ENCODE results near the gene NAA80. TPM values are rescaled to one million over a fixed set of nuclear protein-coding genes. Genes with fewer than 3 reads are reported as not detected.

The NAA80 gene
- total RNA-seq, 1 donor from 2014 or later: 10.9 TPM

- Mint-ChIP-seq H3K27me3 (ENCODE audit: low read depth) (no peaks in the 10 kb centered on the region), H3K4me1 (ENCODE audit: low read depth) (peaks cover 16% of the 10 kb centered on the region), H3K4me3 (ENCODE audit: unreplicated experiment) (peak within 1 kb of the TSS; percentile 75), H3K36me3 (ENCODE audit: low read depth) (peaks cover 5% of the 10 kb centered on the region), H3K9me3 (ENCODE audit: low read depth) (no peaks in the 10 kb centered on the region), H3K27ac (ENCODE audit: unreplicated experiment) (peak within 1 kb of the TSS; percentile 98)
- TF ChIP-seq, protein P1, sequence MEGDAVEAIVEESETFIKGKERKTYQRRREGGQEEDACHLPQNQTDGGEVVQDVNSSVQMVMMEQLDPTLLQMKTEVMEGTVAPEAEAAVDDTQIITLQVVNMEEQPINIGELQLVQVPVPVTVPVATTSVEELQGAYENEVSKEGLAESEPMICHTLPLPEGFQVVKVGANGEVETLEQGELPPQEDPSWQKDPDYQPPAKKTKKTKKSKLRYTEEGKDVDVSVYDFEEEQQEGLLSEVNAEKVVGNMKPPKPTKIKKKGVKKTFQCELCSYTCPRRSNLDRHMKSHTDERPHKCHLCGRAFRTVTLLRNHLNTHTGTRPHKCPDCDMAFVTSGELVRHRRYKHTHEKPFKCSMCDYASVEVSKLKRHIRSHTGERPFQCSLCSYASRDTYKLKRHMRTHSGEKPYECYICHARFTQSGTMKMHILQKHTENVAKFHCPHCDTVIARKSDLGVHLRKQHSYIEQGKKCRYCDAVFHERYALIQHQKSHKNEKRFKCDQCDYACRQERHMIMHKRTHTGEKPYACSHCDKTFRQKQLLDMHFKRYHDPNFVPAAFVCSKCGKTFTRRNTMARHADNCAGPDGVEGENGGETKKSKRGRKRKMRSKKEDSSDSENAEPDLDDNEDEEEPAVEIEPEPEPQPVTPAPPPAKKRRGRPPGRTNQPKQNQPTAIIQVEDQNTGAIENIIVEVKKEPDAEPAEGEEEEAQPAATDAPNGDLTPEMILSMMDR (IDR thresholded peaks at IDR 0.05): peak; percentile 7
- DNase-seq (ENCODE audit: low spot score): peak; percentile 99
Measured at GRCh38 chr3:50292159-50293078, 6.8 kb downstream of the NAA80 start, which contains the start of gene IFRD2. Gene IFRD2 (minus strand): TSS chr3:50292429. CDS start chr3:50292274, 155 bp downstream.

GRCh38 chr3:50290161-50290641 is 9.0 kb downstream of the NAA80 start:
- no peak overlapping the region for H3K4me3 Mint-ChIP-seq (ENCODE audit: unreplicated experiment)

DNA sequence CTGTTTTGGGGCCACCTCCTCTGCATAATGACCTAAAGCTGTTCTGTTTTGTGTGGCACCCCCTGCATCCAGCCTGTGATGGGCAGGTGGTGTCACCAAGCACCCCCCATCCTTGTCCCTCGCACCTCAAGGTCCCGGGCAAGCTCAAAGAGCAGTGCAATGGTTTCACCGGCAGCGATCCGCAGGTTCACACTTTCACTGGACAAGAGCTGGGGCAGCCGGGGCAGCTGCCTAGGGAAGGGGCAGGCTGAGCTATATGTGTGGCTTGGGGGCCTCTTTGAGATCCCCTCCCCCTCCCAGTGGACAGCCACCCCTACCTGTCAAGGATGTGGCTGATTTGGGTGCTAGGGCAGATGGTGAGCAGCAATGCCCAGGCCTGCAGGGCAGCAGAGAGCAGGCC is 10.1 kb downstream of the NAA80 start:
- no peak overlapping the region for H3K27ac Mint-ChIP-seq (ENCODE audit: unreplicated experiment)
- peaks cover 5% of the 10 kb centered on the region for H3K36me3 Mint-ChIP-seq (ENCODE audit: low read depth)
- H3K9me3 Mint-ChIP-seq (ENCODE audit: low read depth): no peaks in the 10 kb centered on the region
- H3K27me3 Mint-ChIP-seq (ENCODE audit: low read depth): no peaks in the 10 kb centered on the region
- TF ChIP-seq, protein P1 (IDR thresholded peaks at IDR 0.05): no peak
- H3K4me1 Mint-ChIP-seq (ENCODE audit: low read depth): peaks cover 16% of the 10 kb centered on the region
- no peak for DNase-seq (ENCODE audit: low spot score)
- no peak overlapping the region for H3K4me3 Mint-ChIP-seq (ENCODE audit: unreplicated experiment)

More at GRCh38 chr3:50290161-50290641, 9.0 kb downstream of the NAA80 start:
- peaks cover 16% of the 10 kb centered on the region for H3K4me1 Mint-ChIP-seq (ENCODE audit: low read depth)
- TF ChIP-seq, protein P1 (IDR thresholded peaks at IDR 0.05): no peak
- peaks cover 5% of the 10 kb centered on the region for H3K36me3 Mint-ChIP-seq (ENCODE audit: low read depth)
- no peak overlapping the region for H3K27ac Mint-ChIP-seq (ENCODE audit: unreplicated experiment)
- H3K9me3 Mint-ChIP-seq (ENCODE audit: low read depth): no peaks in the 10 kb centered on the region
- no peaks in the 10 kb centered on the region for H3K27me3 Mint-ChIP-seq (ENCODE audit: low read depth)
- DNase-seq (ENCODE audit: low spot score): no peak

DNA sequence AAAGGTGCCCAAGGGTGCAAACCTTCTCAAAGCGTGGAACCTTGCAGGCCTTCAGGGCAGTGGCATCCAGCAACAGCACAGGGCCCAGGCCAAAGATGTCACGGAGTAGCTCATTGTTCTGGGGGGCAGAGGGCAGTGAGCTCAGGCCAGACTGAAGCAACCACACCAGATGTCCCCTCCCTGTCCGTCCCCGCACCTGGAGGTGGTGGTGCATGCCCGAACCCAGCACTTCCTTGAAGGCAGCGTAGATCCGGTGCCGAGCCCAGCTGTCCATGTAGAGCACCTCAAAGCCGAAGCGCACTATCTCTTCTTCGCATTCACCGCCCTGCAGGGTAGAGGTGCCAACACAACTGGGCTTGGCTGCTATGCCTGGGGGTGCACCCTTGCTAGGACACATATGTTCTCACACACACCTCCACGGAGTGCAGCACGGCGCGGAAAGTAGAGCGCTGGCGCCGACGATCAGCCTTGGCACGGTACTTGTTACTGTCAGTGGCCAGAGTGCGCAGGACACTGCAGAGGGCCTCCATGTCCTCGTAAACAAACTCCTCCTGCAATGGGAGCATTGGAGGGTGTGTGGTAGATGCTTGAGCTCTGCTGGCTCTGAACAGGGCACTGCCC is 10.7 kb downstream of the NAA80 start:
- Mint-ChIP-seq H3K4me1 (ENCODE audit: low read depth) (peaks cover 16% of the 10 kb centered on the region), H3K27ac (ENCODE audit: unreplicated experiment) (no peak overlapping the region), H3K36me3 (ENCODE audit: low read depth) (peaks cover 5% of the 10 kb centered on the region), H3K27me3 (ENCODE audit: low read depth) (no peaks in the 10 kb centered on the region), H3K9me3 (ENCODE audit: low read depth) (no peaks in the 10 kb centered on the region), H3K4me3 (ENCODE audit: unreplicated experiment) (no peak overlapping the region)
- TF ChIP-seq, protein P1 (IDR thresholded peaks at IDR 0.05): no peak
- DNase-seq (ENCODE audit: low spot score): no peak

GRCh38 chr3:50287262-50287661 is 11.9 kb downstream of the NAA80 start:
- Mint-ChIP-seq H3K4me1 (ENCODE audit: low read depth) (peaks cover 6% of the 10 kb centered on the region), H3K27me3 (ENCODE audit: low read depth) (no peaks in the 10 kb centered on the region), H3K4me3 (ENCODE audit: unreplicated experiment) (no peak overlapping the region), H3K27ac (ENCODE audit: unreplicated experiment) (no peak overlapping the region), H3K9me3 (ENCODE audit: low read depth) (no peaks in the 10 kb centered on the region), H3K36me3 (ENCODE audit: low read depth) (peaks cover 5% of the 10 kb centered on the region)
- TF ChIP-seq, protein P1 (IDR thresholded peaks at IDR 0.05): no peak
- no peak for DNase-seq (ENCODE audit: low spot score)

Measured in chondrocyte (in vitro differentiated cells).